Natural killer cell (primary cell): Measurements from ENCODE around the gene PABPN1L. TPM values are rescaled to one million over a fixed set of nuclear protein-coding genes. Genes with fewer than 3 reads are reported as not detected.
"Not testable (repeated sequence)": the region's sequence is repeated elsewhere in the genome, so short reads cannot be mapped to it uniquely, and the experiment has no call there.

Experiments
- ATAC-seq, 3 donors: fragments of 150-1000 bp in 2 of 3; fragments of 200-7000 bp in 1 of 3; cut with Tn5 transposase; 1 replicate in 1 of 3; 2 replicates in 2 of 3; pipeline ENCODE4 v1.10.0; 2021; ENCODE audit warnings: mild to moderate bottlenecking in 2 of 3, moderate library complexity in 2 of 3
- DNase-seq, 2 donors: peaks; one replicate each; pipeline versions ENCODE4 v3.0.0 to v3.0.0-alpha.2; 2013 to 2021; ENCODE audit warnings: mixed read lengths in 1 of 2
- H3K27ac ChIP-seq: one replicate; pipeline ENCODE4 v1.5.1; 2013; ENCODE audit warnings: mild to moderate bottlenecking, low read length
- H3K27me3 ChIP-seq: one replicate; pipeline ENCODE4 v1.6.1; 2013; ENCODE audit warnings: low read length; ENCODE audit not compliant: control insufficient read depth, insufficient read depth
- H3K36me3 ChIP-seq: one replicate; pipeline ENCODE4 v1.6.1; 2013; ENCODE audit warnings: low read length; ENCODE audit not compliant: control insufficient read depth, insufficient read depth
- H3K4me1 ChIP-seq: one replicate; pipeline ENCODE4 v1.6.1; 2013; ENCODE audit warnings: low read length; ENCODE audit not compliant: control insufficient read depth, insufficient read depth
- H3K4me3 ChIP-seq: one replicate; pipeline ENCODE4 v1.5.1; 2013; ENCODE audit warnings: low read length
- H3K9me3 ChIP-seq: one replicate; pipeline ENCODE4 v1.6.1; 2013; ENCODE audit warnings: low read length; ENCODE audit not compliant: control insufficient read depth, insufficient read depth
- H3K27ac Mint-ChIP-seq, 2 donors: one replicate each; pipeline ENCODE4 v1.8.0; 2022; ENCODE audit warnings: mild to moderate bottlenecking in 2 of 2, mixed read lengths in 2 of 2, moderate library complexity in 1 of 2
- H3K27me3 Mint-ChIP-seq, 2 donors: one replicate each; pipeline ENCODE4 v1.8.0; 2022; ENCODE audit warnings: low read depth in 2 of 2, mixed read lengths in 2 of 2
- H3K36me3 Mint-ChIP-seq: one replicate; pipeline ENCODE4 v1.8.0; 2022; ENCODE audit warnings: mixed read lengths
- H3K4me1 Mint-ChIP-seq, 2 donors: one replicate each; pipeline ENCODE4 v1.8.0; 2022; ENCODE audit warnings: mixed read lengths in 2 of 2
- H3K4me3 Mint-ChIP-seq: one replicate; pipeline ENCODE4 v1.8.0; 2022; ENCODE audit warnings: mild to moderate bottlenecking, moderate library complexity, mixed read lengths
- H3K9me3 Mint-ChIP-seq, 2 donors: one replicate each; pipeline ENCODE4 v1.8.0; 2022; ENCODE audit warnings: mixed read lengths in 2 of 2
- WGBS: methylation state at CpG from one replicate; pipeline ENCODE4 v1.1.7; 2013; ENCODE audit warnings: missing lambda C conversion rate; ENCODE audit not compliant: insufficient coverage; 5-methylcytosine and 5-hydroxymethylcytosine counted together
- intact Hi-C: fragments of 100-400 bp; cut with micrococcal nuclease; formaldehyde crosslinking; loops from one replicate; pipeline ENCODE4 v1.14.2; 2022
- total RNA-seq, 4 donors: library from RNA; stranded (reverse); fragments of 120-200 nt in 1 of 4; gene quantifications; one replicate each; pipeline versions ENCODE4 v1.2.3 to v1.2.4, GENCODE V29; 2013 to 2022
- TF ChIP-seq, protein P1 (sequence below): fragments of 200-600 bp; IDR thresholded peaks from one replicate; pipeline ENCODE4 v1.8.0; 2022; ENCODE audit warnings: antibody characterized with exemption

Gene PABPN1L
- total RNA-seq, 3 donors from 2014 or later (not counting 1 experiment from before 2014, with no cell fraction given) = 0.43 TPM; not detected in 2

DNA sequence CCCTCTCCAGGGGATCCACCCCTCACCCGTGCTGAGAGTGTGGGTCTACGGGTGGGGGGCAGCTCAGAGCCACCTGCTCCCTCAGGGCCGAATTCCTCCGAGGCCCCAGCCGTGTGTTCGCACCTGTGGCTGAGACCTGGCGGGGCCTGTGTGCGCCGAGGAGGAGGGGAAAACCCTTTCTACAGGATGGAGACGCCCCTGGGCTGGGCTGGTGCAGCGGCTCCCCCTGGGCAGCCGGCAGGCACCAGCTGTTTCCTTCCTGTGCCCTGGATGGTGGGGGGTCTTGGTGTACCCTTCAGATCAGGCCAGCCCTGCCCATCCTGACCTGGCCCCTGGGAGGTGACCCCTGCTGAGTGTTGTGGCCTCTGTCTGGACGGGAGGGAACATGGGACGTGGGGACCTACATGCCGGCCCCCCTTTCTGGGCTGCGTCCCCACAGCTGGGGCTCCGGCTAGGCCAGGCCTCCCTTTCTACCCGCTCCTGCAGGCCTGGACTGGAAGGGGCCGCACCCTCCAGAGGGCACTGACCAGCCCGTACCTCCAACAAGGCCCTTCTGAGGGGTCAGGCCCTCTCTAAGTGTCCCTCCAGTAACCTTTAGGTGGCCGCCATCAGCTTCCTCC, 28.3 kb upstream of the PABPN1L start:
- H3K4me1 Mint-ChIP-seq = no peaks in the 10 kb centered on the region
- Histone ChIP-seq H3K4me1 (no peaks in the 10 kb centered on the region), H3K9me3 (no peaks in the 10 kb centered on the region), H3K27ac (no peak overlapping the region), H3K27me3 (no peaks in the 10 kb centered on the region), H3K36me3 (no peaks in the 10 kb centered on the region), H3K4me3 (no peak overlapping the region)
- H3K9me3 Mint-ChIP-seq = no peaks in the 10 kb centered on the region
- no peak for DNase-seq
- TF ChIP-seq, protein P1, sequence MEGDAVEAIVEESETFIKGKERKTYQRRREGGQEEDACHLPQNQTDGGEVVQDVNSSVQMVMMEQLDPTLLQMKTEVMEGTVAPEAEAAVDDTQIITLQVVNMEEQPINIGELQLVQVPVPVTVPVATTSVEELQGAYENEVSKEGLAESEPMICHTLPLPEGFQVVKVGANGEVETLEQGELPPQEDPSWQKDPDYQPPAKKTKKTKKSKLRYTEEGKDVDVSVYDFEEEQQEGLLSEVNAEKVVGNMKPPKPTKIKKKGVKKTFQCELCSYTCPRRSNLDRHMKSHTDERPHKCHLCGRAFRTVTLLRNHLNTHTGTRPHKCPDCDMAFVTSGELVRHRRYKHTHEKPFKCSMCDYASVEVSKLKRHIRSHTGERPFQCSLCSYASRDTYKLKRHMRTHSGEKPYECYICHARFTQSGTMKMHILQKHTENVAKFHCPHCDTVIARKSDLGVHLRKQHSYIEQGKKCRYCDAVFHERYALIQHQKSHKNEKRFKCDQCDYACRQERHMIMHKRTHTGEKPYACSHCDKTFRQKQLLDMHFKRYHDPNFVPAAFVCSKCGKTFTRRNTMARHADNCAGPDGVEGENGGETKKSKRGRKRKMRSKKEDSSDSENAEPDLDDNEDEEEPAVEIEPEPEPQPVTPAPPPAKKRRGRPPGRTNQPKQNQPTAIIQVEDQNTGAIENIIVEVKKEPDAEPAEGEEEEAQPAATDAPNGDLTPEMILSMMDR = no peak
- H3K36me3 Mint-ChIP-seq = no peaks in the 10 kb centered on the region
- H3K4me3 Mint-ChIP-seq = no peak overlapping the region
- no peak overlapping the region for H3K27ac Mint-ChIP-seq
- H3K27me3 Mint-ChIP-seq = no peaks in the 10 kb centered on the region
- 55% methylated on average over 21 of the region's 21 CpGs for WGBS
- intact Hi-C loops = no loop called here
- ATAC-seq = no peak

GRCh38 chr16:88894266-88894665, 27.8 kb upstream of the PABPN1L start:
- H3K4me1 ChIP-seq, ATAC-seq, H3K36me3 Mint-ChIP-seq, H3K9me3 ChIP-seq, H3K4me3 Mint-ChIP-seq, H3K36me3 ChIP-seq, H3K4me1 Mint-ChIP-seq, H3K4me3 ChIP-seq, H3K27ac Mint-ChIP-seq, DNase-seq, H3K27ac ChIP-seq, H3K27me3 Mint-ChIP-seq, H3K27me3 ChIP-seq, intact Hi-C loops, H3K9me3 Mint-ChIP-seq: not testable (repeated sequence)
- 93% methylated on average over 4 of the region's 6 CpGs for WGBS

DNA sequence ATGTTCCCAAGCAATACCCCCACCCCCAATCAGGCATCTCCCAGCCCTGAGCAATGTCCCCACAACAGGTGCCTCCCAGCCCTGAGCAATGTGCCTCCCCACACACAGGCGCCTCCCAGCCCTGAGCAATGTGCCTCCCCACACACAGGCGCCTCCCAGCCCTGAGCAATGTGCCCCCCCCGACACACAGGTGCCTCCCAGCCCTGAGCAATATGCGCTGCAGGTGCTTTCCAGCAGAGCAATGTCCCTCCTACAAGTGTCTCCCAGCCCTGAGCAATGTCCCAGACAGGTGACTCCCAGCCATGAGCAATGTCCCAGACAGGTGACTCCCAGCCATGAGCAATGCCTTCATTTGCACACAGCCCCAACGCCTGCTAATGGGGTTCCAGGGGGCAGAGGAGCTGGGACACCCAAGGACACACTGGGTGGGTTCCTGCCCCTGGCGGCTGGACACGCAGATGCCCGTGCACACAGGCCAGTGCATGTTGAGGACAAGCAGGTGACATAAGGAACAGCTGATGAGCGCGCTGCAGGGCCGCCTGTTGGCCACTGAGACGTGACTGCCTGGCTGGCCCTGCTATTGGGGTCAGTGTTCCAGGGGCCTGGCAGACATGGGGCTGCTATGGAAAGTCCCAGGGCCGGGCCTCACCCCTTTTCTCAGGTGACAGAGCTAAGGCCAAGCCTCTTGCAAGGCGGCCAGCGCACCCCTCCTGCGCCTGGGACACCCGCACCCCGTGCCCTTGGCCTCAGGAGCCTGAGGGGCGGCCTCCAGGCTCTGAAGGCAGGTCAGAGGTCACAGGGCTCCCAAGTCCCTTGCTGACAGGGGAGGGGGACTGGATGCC, 26.9 kb upstream of the PABPN1L start:
- Histone ChIP-seq H3K27ac (no peak overlapping the region), H3K27me3 (no peaks in the 10 kb centered on the region), H3K36me3 (no peaks in the 10 kb centered on the region), H3K4me1 (no peaks in the 10 kb centered on the region), H3K4me3 (no peak overlapping the region), H3K9me3 (no peaks in the 10 kb centered on the region)
- no peak overlapping the region for H3K4me3 Mint-ChIP-seq
- H3K4me1 Mint-ChIP-seq = no peaks in the 10 kb centered on the region
- no peak overlapping the region for H3K27ac Mint-ChIP-seq
- H3K36me3 Mint-ChIP-seq = no peaks in the 10 kb centered on the region
- ATAC-seq (no peak), DNase-seq (no peak)
- TF ChIP-seq, protein P1 = no peak
- no peaks in the 10 kb centered on the region for H3K27me3 Mint-ChIP-seq
- no peaks in the 10 kb centered on the region for H3K9me3 Mint-ChIP-seq
- intact Hi-C loops = no loop called here
- 94% methylated on average over 19 of the region's 19 CpGs for WGBS

GRCh38 chr16:88892065-88892464, 25.6 kb upstream of the PABPN1L start:
- ATAC-seq = no peak
- Histone ChIP-seq H3K9me3 (no peaks in the 10 kb centered on the region), H3K27ac (no peak overlapping the region), H3K4me3 (no peak overlapping the region), H3K27me3 (no peaks in the 10 kb centered on the region), H3K36me3 (no peaks in the 10 kb centered on the region), H3K4me1 (no peaks in the 10 kb centered on the region)
- H3K4me1 Mint-ChIP-seq = no peaks in the 10 kb centered on the region
- H3K4me3 Mint-ChIP-seq = no peak overlapping the region
- DNase-seq = no peak
- H3K9me3 Mint-ChIP-seq = no peaks in the 10 kb centered on the region
- TF ChIP-seq, protein P1 = no peak
- no peak overlapping the region for H3K27ac Mint-ChIP-seq
- WGBS = 94% methylated on average over 20 of the region's 20 CpGs
- H3K36me3 Mint-ChIP-seq = no peaks in the 10 kb centered on the region
- no peaks in the 10 kb centered on the region for H3K27me3 Mint-ChIP-seq
- intact Hi-C loops = no loop called here
